ENCODE results near the gene UCHL3. TPM values are rescaled to one million over a fixed set of nuclear protein-coding genes. Genes with fewer than 3 reads are reported as not detected.

Gene UCHL3
- total and polyA plus RNA-seq, 2 donors (not counting 3 experiments of a cell fraction or from before 2014, with no cell fraction given), result 31.3 to 46.8 TPM

DNA sequence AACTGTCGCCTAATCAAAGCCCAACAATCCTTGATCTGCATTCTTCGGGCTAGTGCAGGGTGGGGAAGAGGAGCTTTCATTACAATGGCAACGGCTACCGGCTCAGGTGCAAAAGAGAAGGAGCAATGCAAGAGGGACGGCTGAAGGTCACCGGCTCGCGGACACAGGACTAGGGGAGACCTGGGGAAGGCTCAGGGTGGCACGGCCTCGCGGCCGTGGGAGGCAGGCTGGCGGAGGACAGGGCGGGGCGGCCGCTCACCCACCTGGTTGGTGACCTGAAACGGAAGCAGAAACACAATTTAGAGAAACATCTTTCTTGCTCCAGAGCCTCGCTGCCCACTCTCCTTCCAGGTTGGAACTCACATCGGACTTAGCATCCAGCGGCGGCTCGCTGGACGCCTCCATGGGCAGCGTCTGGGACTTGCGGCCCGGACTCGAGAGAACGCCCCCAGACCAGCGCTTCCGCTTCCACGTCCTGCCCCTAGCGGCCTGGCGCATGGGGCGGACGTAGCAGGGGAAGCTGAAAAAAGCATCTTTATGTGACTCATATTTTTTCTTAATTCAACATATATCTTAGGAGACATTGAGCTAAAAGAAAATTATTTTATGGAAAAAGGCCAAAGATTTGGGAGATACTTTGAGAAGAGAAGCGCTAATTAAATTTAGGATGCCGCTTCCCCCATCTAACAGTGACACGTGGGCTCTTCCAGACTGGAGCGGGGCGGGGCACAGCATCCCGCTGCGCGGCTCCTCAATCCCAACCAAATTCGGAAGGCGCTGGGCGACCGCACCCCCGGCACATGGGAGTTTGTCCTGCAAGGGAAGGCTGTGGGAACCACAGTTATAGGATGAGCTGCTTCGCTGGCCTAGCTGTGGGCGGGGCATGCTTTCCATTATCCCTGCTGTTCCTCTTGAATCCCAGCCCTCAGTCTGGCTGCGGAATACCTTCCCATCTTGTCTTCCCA is 11.9 kb upstream of the UCHL3 start, which contains the start of gene COMMD6:
Gene COMMD6 (minus strand): TSS at position 441 of the 965 bp plus-strand sequence. CDS start 36 bp downstream, at position 405.
- TF ChIP-seq, protein P1, sequence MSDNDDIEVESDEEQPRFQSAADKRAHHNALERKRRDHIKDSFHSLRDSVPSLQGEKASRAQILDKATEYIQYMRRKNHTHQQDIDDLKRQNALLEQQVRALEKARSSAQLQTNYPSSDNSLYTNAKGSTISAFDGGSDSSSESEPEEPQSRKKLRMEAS (IDR thresholded peaks at IDR 0.05; ENCODE audit: insufficient read depth, insufficient read length), result peak; percentile 33
- TF ChIP-seq, protein P2, sequence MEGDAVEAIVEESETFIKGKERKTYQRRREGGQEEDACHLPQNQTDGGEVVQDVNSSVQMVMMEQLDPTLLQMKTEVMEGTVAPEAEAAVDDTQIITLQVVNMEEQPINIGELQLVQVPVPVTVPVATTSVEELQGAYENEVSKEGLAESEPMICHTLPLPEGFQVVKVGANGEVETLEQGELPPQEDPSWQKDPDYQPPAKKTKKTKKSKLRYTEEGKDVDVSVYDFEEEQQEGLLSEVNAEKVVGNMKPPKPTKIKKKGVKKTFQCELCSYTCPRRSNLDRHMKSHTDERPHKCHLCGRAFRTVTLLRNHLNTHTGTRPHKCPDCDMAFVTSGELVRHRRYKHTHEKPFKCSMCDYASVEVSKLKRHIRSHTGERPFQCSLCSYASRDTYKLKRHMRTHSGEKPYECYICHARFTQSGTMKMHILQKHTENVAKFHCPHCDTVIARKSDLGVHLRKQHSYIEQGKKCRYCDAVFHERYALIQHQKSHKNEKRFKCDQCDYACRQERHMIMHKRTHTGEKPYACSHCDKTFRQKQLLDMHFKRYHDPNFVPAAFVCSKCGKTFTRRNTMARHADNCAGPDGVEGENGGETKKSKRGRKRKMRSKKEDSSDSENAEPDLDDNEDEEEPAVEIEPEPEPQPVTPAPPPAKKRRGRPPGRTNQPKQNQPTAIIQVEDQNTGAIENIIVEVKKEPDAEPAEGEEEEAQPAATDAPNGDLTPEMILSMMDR (IDR thresholded peaks at IDR 0.05; ENCODE audit: extremely low read depth in 1 of 2, insufficient read depth in 1 of 2, low read depth in 1 of 2, low read length in 2 of 2), result no peak
- TF ChIP-seq FOS (IDR thresholded peaks at IDR 0.05; ENCODE audit: borderline replicate concordance, insufficient read depth, low read length) (no peak), POLR2AphosphoS5 (IDR thresholded peaks at IDR 0.05; ENCODE audit: insufficient read depth, low read depth, low read length) (peak; percentile 86), POLR2A (IDR thresholded peaks at IDR 0.05; ENCODE audit: low read depth, low read length) (peak; percentile 97), MYC (IDR thresholded peaks at IDR 0.05; ENCODE audit: low read depth, low read length) (no peak), JUN (IDR thresholded peaks at IDR 0.05; ENCODE audit: borderline replicate concordance, insufficient read depth, insufficient read length, low read depth) (no peak), GATA2 (IDR thresholded peaks at IDR 0.05; ENCODE audit: insufficient read depth, insufficient read length, low read depth, low read length) (no peak), EZH2 (IDR thresholded peaks at IDR 0.05; ENCODE audit: borderline replicate concordance, low read depth, low read length, severe bottlenecking) (no peak)
- TSS peak; percentile 66 for BruUV-seq (replicated peaks)
- H3K27me3 ChIP-seq (ENCODE audit: control insufficient read depth in 2 of 2, insufficient read depth in 2 of 2, low read length in 2 of 2), result no peaks in the 10 kb centered on the region
- H3K4me1 ChIP-seq (ENCODE audit: control insufficient read depth, extremely low read depth, insufficient read depth, low read length), result peaks cover 8% of the 10 kb centered on the region
- dilution Hi-C loops (cut with MboI; ENCODE audit: extremely low pct_ligation_motif_present, low sequenced_read_pairs) (no loop called here), intact Hi-C loops (cut with micrococcal nuclease) (loop anchor here (1.0 to 5.0 kb wide), 3 partner anchors 12 to 1790 kb away; partner anchors contain the start of genes MYCBP2, TBC1D4 and UCHL3)
- H2AFZ ChIP-seq (ENCODE audit: low read depth, low read length), result peak within 1 kb of the TSS; percentile 92
- peak within 1 kb of the TSS; percentile 56 to 81 (median 64) for H3K4me3 ChIP-seq (replicated peaks in 1 of 3; ENCODE audit: insufficient read depth in 1 of 3, low read depth in 1 of 3, low read length in 3 of 3)
- no peaks in the 10 kb centered on the region for H3K9me3 ChIP-seq (replicated peaks; ENCODE audit: control insufficient read depth, insufficient read depth, low read length)
- no peaks in the 10 kb centered on the region for H3K36me3 ChIP-seq (ENCODE audit: control insufficient read depth in 2 of 2, extremely low read depth in 1 of 2, insufficient read depth in 2 of 2, low read length in 2 of 2)
- POLR2A ChIA-PET, result no interaction called here
- DNase-seq (ENCODE audit: low read depth, low spot score), result peak; percentile 83
- H4K20me1 ChIP-seq (replicated peaks; ENCODE audit: control insufficient read depth, extremely low read depth, insufficient read depth, low read length), result no peaks in the 10 kb centered on the region
- peak within 1 kb of the TSS; percentile 90 for H3K4me2 ChIP-seq (ENCODE audit: insufficient read depth, low read length)
- CTCF ChIA-PET, result interaction anchor here (0.5 to 3.0 kb wide), 3 partner anchors 10 to 63 kb away, joined by 3 to 11 read pairs (median 4); partner anchors contain the start of gene TBC1D4
- peak; percentile 85 for FAIRE-seq
- H3K27ac ChIP-seq (ENCODE audit: insufficient read depth, low read depth, low read length), result peak within 1 kb of the TSS; percentile 79
- H3K79me2 ChIP-seq (ENCODE audit: control insufficient read depth, insufficient read depth, low read length), result peaks cover 12% of the 10 kb centered on the region
- H3K9ac ChIP-seq (replicated peaks; ENCODE audit: extremely low read depth, insufficient read depth, low read length), result peak within 1 kb of the TSS; percentile 82
- no peaks in the 10 kb centered on the region for H3K9me1 ChIP-seq (replicated peaks; ENCODE audit: control insufficient read depth, extremely low read depth, insufficient read depth, low read length)
